ENCODE data around the gene FAM118A. TPM values are rescaled to one million over a fixed set of nuclear protein-coding genes. Genes with fewer than 3 reads are reported as not detected.

Gene FAM118A
- total and polyA plus RNA-seq, 2 of the 8 experiments (the other 6 are each of a cell fraction or from before 2014, with no cell fraction given): 8.5 to 18.6 TPM

DNA sequence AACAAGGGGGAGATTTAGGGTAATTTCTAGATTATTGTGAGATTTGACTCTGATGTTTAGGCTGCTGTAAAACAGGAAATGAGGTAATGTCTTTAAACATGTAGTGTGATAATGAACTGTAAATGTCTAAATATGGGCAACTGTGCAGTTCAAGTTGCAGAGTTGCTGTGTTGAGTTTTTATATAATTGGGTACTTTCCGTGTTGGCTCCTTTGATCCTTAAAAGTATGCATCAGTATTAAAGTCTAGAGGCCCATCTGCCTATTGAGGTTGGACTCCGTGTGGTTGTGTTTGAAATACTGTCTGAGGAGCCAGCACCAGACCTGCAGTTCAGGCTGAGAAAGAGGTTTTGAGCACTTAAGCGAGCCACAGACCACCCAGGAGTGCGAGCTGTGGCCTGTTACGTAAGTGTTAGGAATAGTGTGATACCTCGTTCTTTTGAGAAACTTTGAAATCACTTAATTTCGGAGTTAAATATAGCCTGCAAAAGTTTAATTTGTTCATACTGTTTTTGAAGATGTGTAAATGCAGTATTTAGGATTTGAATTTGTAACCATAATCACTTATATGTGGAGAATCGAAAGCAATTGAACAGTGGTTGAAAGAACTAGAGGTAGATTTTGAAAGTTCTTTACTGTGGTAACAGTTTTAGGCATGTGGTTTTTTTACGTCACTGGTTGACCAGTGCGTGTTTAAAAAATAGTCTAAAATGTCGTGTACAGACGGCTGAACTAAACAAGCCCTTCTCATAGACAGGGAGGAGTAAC is 9.0 kb downstream of the FAM118A start:
- no peaks in the 10 kb centered on the region for H3K9me3 ChIP-seq (ENCODE audit: insufficient read depth in 2 of 2, low read depth in 1 of 2, low read length in 1 of 2)
- no peak overlapping the region for H2BK20ac ChIP-seq (ENCODE audit: low read length)
- CTCF ChIA-PET (ENCODE audit: partially characterized antibody): interaction anchor here (0.7 to 1.6 kb wide), 7 partner anchors 12 to 153 kb away, joined by 3 to 5 read pairs (median 3); no protein-coding TSS in a partner anchor
- H3K4me2 ChIP-seq (ENCODE audit: insufficient read depth in 1 of 2, low read depth in 2 of 2, low read length in 2 of 2): no peak overlapping the region
- no peak overlapping the region for H3K56ac ChIP-seq (replicated peaks; ENCODE audit: insufficient read length, low read depth, low read length)
- TF ChIP-seq JUN (IDR thresholded peaks at IDR 0.05; ENCODE audit: low read depth, low read length): no peak
- no peak for TF ChIP-seq ASH2L (IDR thresholded peaks at IDR 0.05; ENCODE audit: low read length)
- TF ChIP-seq POLR2AphosphoS5 (IDR thresholded peaks at IDR 0.05; ENCODE audit: low read depth, low read length): no peak
- no peak overlapping the region for H2AK5ac ChIP-seq (ENCODE audit: low read depth, low read length)
- H2BK15ac ChIP-seq (ENCODE audit: low read length): no peak overlapping the region
- no peak overlapping the region for H4K8ac ChIP-seq (ENCODE audit: extremely low read depth, insufficient read depth, low read length)
- DNase-seq (ENCODE audit: low read depth in 1 of 2, low spot score in 2 of 2): no peak
- no peak overlapping the region for H3K4ac ChIP-seq (replicated peaks; ENCODE audit: insufficient read length, low read depth, low read length)
- H3K27me3 ChIP-seq (replicated peaks in 1 of 4; ENCODE audit: control insufficient read depth in 3 of 4, extremely low read depth in 1 of 4, insufficient read depth in 3 of 4, low read length in 3 of 4): no peaks in the 10 kb centered on the region
- no peak overlapping the region for H3K27ac ChIP-seq (ENCODE audit: low read depth, low read length)
- H3K4me1 ChIP-seq (replicated peaks in 1 of 4; ENCODE audit: control insufficient read depth in 3 of 4, insufficient read depth in 4 of 4, low read length in 3 of 4): no peaks in the 10 kb centered on the region; a peak in 3 of 7 replicates
- no peak overlapping the region for H2AFZ ChIP-seq (ENCODE audit: low read length)
- no peak overlapping the region for H4K5ac ChIP-seq (ENCODE audit: insufficient read length, low read depth, low read length)
- H3K4me3 ChIP-seq (ENCODE audit: extremely low read depth in 1 of 4, insufficient read depth in 2 of 4, low read depth in 3 of 4, low read length in 4 of 4): no peak overlapping the region
- H3K14ac ChIP-seq (ENCODE audit: insufficient read length): no peak overlapping the region
- 95% methylated on average over 12 of the region's 12 CpGs; no CpG with 5 or more reads in 1 of the 2 experiments for WGBS, 2 experiments (ENCODE audit: extremely low coverage in 1 of 2, insufficient coverage in 1 of 2, insufficient read length in 1 of 2, insufficient replicate concordance in 2 of 2, low coverage in 1 of 2, low lambda C conversion rate in 2 of 2, missing lambda C conversion rate in 1 of 2)
- H3K18ac ChIP-seq (ENCODE audit: extremely low read depth, low read length): no peak overlapping the region
- peaks cover 0 to 10% (median 3%) of the 10 kb centered on the region in 4 experiments; a peak in 4 of 8 replicates for H3K36me3 ChIP-seq (ENCODE audit: control insufficient read depth in 2 of 4, insufficient read depth in 4 of 4, low read length in 3 of 4)
- no peak overlapping the region for H2BK120ac ChIP-seq (replicated peaks; ENCODE audit: low read depth, low read length)
- H2BK5ac ChIP-seq (ENCODE audit: low read depth, low read length): no peak overlapping the region
- POLR2A ChIA-PET (ENCODE audit: partially characterized antibody): interaction anchor here (1.4 kb wide), 1 partner anchor 9 kb away, joined by 5 read pairs; the partner anchor contains the start of gene FAM118A
- H3K23ac ChIP-seq (ENCODE audit: insufficient read length): no peak overlapping the region
- peaks cover 8% of the 10 kb centered on the region for H3K79me1 ChIP-seq (ENCODE audit: low read depth, low read length)
- 0 out of 7 replicates have a peak overlapping the region, but pooled peaks of 1 of the 4 experiments have one; percentile 21 for H3K9ac ChIP-seq (replicated peaks in 1 of 4; ENCODE audit: extremely low read depth in 1 of 4, low read depth in 3 of 4, low read length in 3 of 4)
- H3K23me2 ChIP-seq (ENCODE audit: low read depth, low read length): no peaks in the 10 kb centered on the region
- FAIRE-seq: no peak
- H4K20me1 ChIP-seq (replicated peaks in 1 of 2; ENCODE audit: control insufficient read depth in 1 of 2, insufficient read depth in 2 of 2, low read length in 2 of 2): peaks cover 0 to 12% of the 10 kb centered on the region in 2 experiments
- H4K91ac ChIP-seq (replicated peaks; ENCODE audit: insufficient read length, low read length): no peak overlapping the region
- H2BK12ac ChIP-seq (ENCODE audit: low read depth, low read length): no peak overlapping the region
- peaks cover 0 to 49% of the 10 kb centered on the region in 2 experiments; a peak in 3 of 4 replicates for H3K79me2 ChIP-seq (ENCODE audit: control insufficient read depth in 1 of 2, insufficient read depth in 2 of 2, low read length in 2 of 2)
